ENCODE measurements around the gene PRKAG2. TPM values are rescaled to one million over a fixed set of nuclear protein-coding genes. Genes with fewer than 3 reads are reported as not detected.

The PRKAG2 gene
- total and polyA plus RNA-seq, 4 donors, result 3.6 to 25.1 (median 16.8) TPM

- Histone ChIP-seq H3K27me3 (ENCODE audit: control insufficient read depth in 4 of 4, insufficient read depth in 4 of 4, low read length in 3 of 4) (no peaks in the 10 kb centered on the region), H3K4me1 (ENCODE audit: control insufficient read depth in 4 of 4, insufficient read depth in 4 of 4, low read length in 3 of 4) (peaks cover 10 to 57% (median 31%) of the 10 kb centered on the region in 4 donors), H3K27ac (ENCODE audit: low read depth in 1 of 2, low read length in 2 of 2) (peak overlapping the region; percentile 25 to 63), H3K36me3 (ENCODE audit: control insufficient read depth in 4 of 4, insufficient read depth in 3 of 4, low read depth in 1 of 4, low read length in 3 of 4) (no peaks in the 10 kb centered on the region), H3K9ac (ENCODE audit: low read depth in 1 of 2, low read length in 2 of 2) (no peak overlapping the region), H3K9me3 (ENCODE audit: control insufficient read depth in 4 of 4, low read length in 3 of 4) (no peaks in the 10 kb centered on the region), H3K4me3 (ENCODE audit: low read depth in 1 of 3, low read length in 3 of 3) (no peak overlapping the region)
- WGBS, result 59% methylated on average over 8 of the region's 8 CpGs
- no peak for DNase-seq (ENCODE audit: low spot score)
- peak; percentile 13 for TF ChIP-seq SP1 (IDR thresholded peaks at IDR 0.05)
- TF ChIP-seq RAD21 (IDR thresholded peaks at IDR 0.05), result no peak
- TF ChIP-seq RXRA (IDR thresholded peaks at IDR 0.05), result peak in 1 of 2 donors; percentile 10
Observed at GRCh38 chr7:151806204-151806603, 70.7 kb downstream of the PRKAG2 start.

DNA sequence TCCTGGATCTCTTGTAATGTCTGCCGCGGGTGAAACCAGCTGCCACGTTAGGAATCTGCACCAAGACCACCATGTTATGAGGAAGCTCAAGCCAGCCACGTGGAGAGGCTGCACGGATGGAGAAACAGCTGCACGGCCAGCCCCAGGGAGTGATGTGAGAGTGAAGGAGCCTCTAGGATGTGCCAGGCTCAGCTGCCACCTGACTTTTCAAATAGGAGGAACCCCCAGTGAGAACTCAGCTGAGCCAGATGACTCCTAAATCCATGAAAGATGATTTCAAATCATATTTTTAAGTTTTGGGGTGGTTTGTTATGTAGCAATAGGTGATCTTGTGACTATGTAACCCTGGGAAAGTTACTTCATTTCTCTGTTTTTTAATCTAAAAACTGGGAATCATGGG is 71.7 kb downstream of the PRKAG2 start:
- Histone ChIP-seq H3K9me3 (ENCODE audit: control insufficient read depth in 4 of 4, low read length in 3 of 4) (no peaks in the 10 kb centered on the region), H3K27me3 (ENCODE audit: control insufficient read depth in 4 of 4, insufficient read depth in 4 of 4, low read length in 3 of 4) (no peaks in the 10 kb centered on the region), H3K27ac (ENCODE audit: low read depth in 1 of 2, low read length in 2 of 2) (no peak overlapping the region), H3K9ac (ENCODE audit: low read depth in 1 of 2, low read length in 2 of 2) (no peak overlapping the region), H3K4me3 (ENCODE audit: low read depth in 1 of 3, low read length in 3 of 3) (no peak overlapping the region), H3K36me3 (ENCODE audit: control insufficient read depth in 4 of 4, insufficient read depth in 3 of 4, low read depth in 1 of 4, low read length in 3 of 4) (no peaks in the 10 kb centered on the region), H3K4me1 (ENCODE audit: control insufficient read depth in 4 of 4, insufficient read depth in 4 of 4, low read length in 3 of 4) (peaks cover 14 to 62% (median 31%) of the 10 kb centered on the region in 4 donors)
- 89% methylated on average over 6 of the region's 6 CpGs for WGBS
- TF ChIP-seq GABPA (IDR thresholded peaks at IDR 0.05 in 1 of 2, conservative IDR thresholded peaks at IDR 0.05 in 1 of 2) (no peak), EGR1 (IDR thresholded peaks at IDR 0.05; ENCODE audit: low read depth in 2 of 2) (no peak), FOXA2 (IDR thresholded peaks at IDR 0.05) (no peak), FOXA1 (IDR thresholded peaks at IDR 0.05) (no peak), RAD21 (IDR thresholded peaks at IDR 0.05) (no peak), YY1 (IDR thresholded peaks at IDR 0.05) (no peak), ATF3 (IDR thresholded peaks at IDR 0.05) (no peak)
- TF ChIP-seq, protein P1, sequence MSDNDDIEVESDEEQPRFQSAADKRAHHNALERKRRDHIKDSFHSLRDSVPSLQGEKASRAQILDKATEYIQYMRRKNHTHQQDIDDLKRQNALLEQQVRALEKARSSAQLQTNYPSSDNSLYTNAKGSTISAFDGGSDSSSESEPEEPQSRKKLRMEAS (IDR thresholded peaks at IDR 0.05), result no peak
- TF ChIP-seq, protein P2, sequence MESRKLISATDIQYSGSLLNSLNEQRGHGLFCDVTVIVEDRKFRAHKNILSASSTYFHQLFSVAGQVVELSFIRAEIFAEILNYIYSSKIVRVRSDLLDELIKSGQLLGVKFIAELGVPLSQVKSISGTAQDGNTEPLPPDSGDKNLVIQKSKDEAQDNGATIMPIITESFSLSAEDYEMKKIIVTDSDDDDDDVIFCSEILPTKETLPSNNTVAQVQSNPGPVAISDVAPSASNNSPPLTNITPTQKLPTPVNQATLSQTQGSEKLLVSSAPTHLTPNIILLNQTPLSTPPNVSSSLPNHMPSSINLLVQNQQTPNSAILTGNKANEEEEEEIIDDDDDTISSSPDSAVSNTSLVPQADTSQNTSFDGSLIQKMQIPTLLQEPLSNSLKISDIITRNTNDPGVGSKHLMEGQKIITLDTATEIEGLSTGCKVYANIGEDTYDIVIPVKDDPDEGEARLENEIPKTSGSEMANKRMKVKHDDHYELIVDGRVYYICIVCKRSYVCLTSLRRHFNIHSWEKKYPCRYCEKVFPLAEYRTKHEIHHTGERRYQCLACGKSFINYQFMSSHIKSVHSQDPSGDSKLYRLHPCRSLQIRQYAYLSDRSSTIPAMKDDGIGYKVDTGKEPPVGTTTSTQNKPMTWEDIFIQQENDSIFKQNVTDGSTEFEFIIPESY (IDR thresholded peaks at IDR 0.05), result no peak
- no peak for DNase-seq (ENCODE audit: low spot score)

DNA sequence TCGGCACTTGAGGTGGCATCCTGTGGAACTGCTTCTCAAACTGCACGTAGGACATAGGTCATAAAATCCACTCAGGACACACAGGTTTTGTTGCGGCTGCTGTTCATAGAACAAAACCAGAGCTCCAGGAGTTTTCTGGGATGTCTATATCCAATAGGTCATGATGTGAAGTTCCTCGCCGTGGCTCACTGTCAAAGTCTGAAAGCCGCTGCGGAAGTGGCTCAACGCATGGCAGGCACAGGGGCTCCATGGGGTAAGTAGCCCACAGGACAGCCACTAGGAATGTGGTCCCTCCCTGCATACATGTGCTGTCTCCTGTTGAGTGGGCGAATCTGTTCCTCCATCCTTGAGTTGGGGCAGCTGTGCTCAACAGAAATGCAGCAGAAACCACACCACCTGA is 72.2 kb downstream of the PRKAG2 start:
- no peak for DNase-seq (ENCODE audit: low spot score)
- H3K9ac ChIP-seq (ENCODE audit: low read depth in 1 of 2, low read length in 2 of 2), result no peak overlapping the region
- no peak overlapping the region for H3K4me3 ChIP-seq (ENCODE audit: low read depth in 1 of 3, low read length in 3 of 3)
- no peaks in the 10 kb centered on the region for H3K9me3 ChIP-seq (ENCODE audit: control insufficient read depth in 4 of 4, low read length in 3 of 4)
- H3K27ac ChIP-seq (ENCODE audit: low read depth in 1 of 2, low read length in 2 of 2), result peak overlapping the region in 1 of 2 donors; percentile 40
- WGBS, result 98% methylated on average over 9 of the region's 9 CpGs
- no peaks in the 10 kb centered on the region for H3K27me3 ChIP-seq (ENCODE audit: control insufficient read depth in 4 of 4, insufficient read depth in 4 of 4, low read length in 3 of 4)
- no peaks in the 10 kb centered on the region for H3K36me3 ChIP-seq (ENCODE audit: control insufficient read depth in 4 of 4, insufficient read depth in 3 of 4, low read depth in 1 of 4, low read length in 3 of 4)
- H3K4me1 ChIP-seq (ENCODE audit: control insufficient read depth in 4 of 4, insufficient read depth in 4 of 4, low read length in 3 of 4), result peaks cover 14 to 62% (median 31%) of the 10 kb centered on the region in 4 donors
- no peak for TF ChIP-seq FOXA1 (IDR thresholded peaks at IDR 0.05)
- no peak for TF ChIP-seq CTCF (IDR thresholded peaks at IDR 0.05; ENCODE audit: low read depth, low read length, missing input control)
- TF ChIP-seq JUND (IDR thresholded peaks at IDR 0.05), result no peak
- no peak for TF ChIP-seq HNF4A (conservative IDR thresholded peaks at IDR 0.05)
- no peak for TF ChIP-seq ATF3 (IDR thresholded peaks at IDR 0.05)
- TF ChIP-seq FOXA2 (IDR thresholded peaks at IDR 0.05), result no peak
- TF ChIP-seq HNF4G (IDR thresholded peaks at IDR 0.05), result no peak
- TF ChIP-seq, protein P1 (IDR thresholded peaks at IDR 0.05), result no peak
- TF ChIP-seq, protein P2 (IDR thresholded peaks at IDR 0.05), result no peak
- no peak for TF ChIP-seq REST (IDR thresholded peaks at IDR 0.05)
- no peak for TF ChIP-seq RXRA (IDR thresholded peaks at IDR 0.05)
- TF ChIP-seq GABPA (IDR thresholded peaks at IDR 0.05 in 1 of 2, conservative IDR thresholded peaks at IDR 0.05 in 1 of 2), result no peak
- TF ChIP-seq EGR1 (IDR thresholded peaks at IDR 0.05; ENCODE audit: low read depth in 2 of 2), result no peak
- no peak for TF ChIP-seq YY1 (IDR thresholded peaks at IDR 0.05)
